Small intestine (tissue), 7 donors: Measurements from ENCODE around the gene TRAPPC8. TPM values are rescaled to one million over a fixed set of nuclear protein-coding genes. Genes with fewer than 3 reads are reported as not detected.
"Not testable (repeated sequence)": the region's sequence is repeated elsewhere in the genome, so short reads cannot be mapped to it uniquely, and the experiment has no call there.

Source experiments
- DNase-seq, 2 donors: peaks; one replicate each; pipeline versions ENCODE4 v3.0.0 to v3.0.0-alpha.2; 2013
- FAIRE-seq: peaks from 2 replicates; lab custom pipeline; 2012; peaks lifted over from hg19 to GRCh38; lab: Jason Lieb, UNC
- H3K27ac ChIP-seq, 3 donors: one replicate each; pipeline ENCODE4 v1.5.1; 2013; ENCODE audit warnings: low read length in 2 of 3, mild to moderate bottlenecking in 2 of 3, control low read depth in 1 of 3, inconsistent platforms in 1 of 3, low read depth in 1 of 3, moderate library complexity in 1 of 3
- H3K27me3 ChIP-seq, 3 donors: one replicate each; pipeline ENCODE4 v1.6.1; 2013; ENCODE audit warnings: low read length in 3 of 3, inconsistent platforms in 1 of 3; ENCODE audit not compliant: control insufficient read depth in 3 of 3, insufficient read depth in 3 of 3
- H3K36me3 ChIP-seq, 3 donors: one replicate each; pipeline ENCODE4 v1.6.1; 2013; ENCODE audit warnings: low read length in 3 of 3, inconsistent platforms in 1 of 3, low read depth in 1 of 3, mild to moderate bottlenecking in 1 of 3, moderate library complexity in 1 of 3; ENCODE audit not compliant: control insufficient read depth in 3 of 3, insufficient read depth in 2 of 3
- H3K4me1 ChIP-seq, 3 donors: one replicate each; pipeline ENCODE4 v1.6.1; 2013; ENCODE audit warnings: low read length in 2 of 3, inconsistent platforms in 1 of 3, low read depth in 1 of 3, mild to moderate bottlenecking in 1 of 3, moderate library complexity in 1 of 3; ENCODE audit not compliant: control insufficient read depth in 3 of 3, insufficient read depth in 2 of 3
- H3K4me3 ChIP-seq, 3 donors: one replicate each; pipeline ENCODE4 v1.5.1; 2013; ENCODE audit warnings: low read length in 3 of 3, control low read depth in 1 of 3, inconsistent platforms in 1 of 3, low read depth in 1 of 3, mild to moderate bottlenecking in 1 of 3, moderate library complexity in 1 of 3
- H3K9me3 ChIP-seq, 2 donors: one replicate each; pipeline ENCODE4 v1.6.1; 2013; ENCODE audit warnings: low read depth in 1 of 2, low read length in 1 of 2; ENCODE audit not compliant: control insufficient read depth in 2 of 2, insufficient read depth in 1 of 2
- WGBS, 3 donors: extraction: QIAGEN DNeasy Blood & Tissue Kit; methylation state at CpG; one replicate each; pipeline ENCODE4 v1.1.7; 2013; 5-methylcytosine and 5-hydroxymethylcytosine counted together
- polyA plus RNA-seq, 4 donors: library from polyadenylated mRNA; stranded (reverse) in 3 of 4; unstranded in 1 of 4; fragments of 200-250 nt in 3 of 4; fragments of 120-200 nt in 1 of 4; gene quantifications; one replicate each; pipeline versions ENCODE4 v1.2.1 to v1.2.3, GENCODE V29; 2013
- donor health status: healthy with polysubstance abuse.
- donor health status: control.
- donor health status: control.
- donor health status: Bipolar disorder and iron deficiency.
- donor health status: healthy.

Gene TRAPPC8
- polyA plus RNA-seq, 4 donors: 18.1 to 40.7 (median 32.6) TPM

DNA sequence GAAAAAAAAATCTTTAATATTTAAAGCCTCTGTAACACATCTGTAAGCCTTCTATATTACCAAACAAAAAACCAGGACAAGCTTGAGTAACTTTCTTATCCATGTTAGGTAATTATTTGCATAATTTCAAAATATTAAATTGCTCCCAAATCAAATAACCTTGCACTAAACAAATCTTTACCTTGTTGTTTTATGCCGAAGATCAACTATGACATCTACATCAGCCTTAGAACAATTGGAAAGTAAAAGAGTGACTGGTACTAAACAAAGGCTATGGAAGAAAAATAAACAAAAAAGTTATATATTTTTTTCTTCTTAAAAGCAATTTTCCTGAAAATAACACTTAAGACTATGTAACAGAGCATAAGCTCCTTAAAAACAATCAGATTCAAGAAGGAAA, 111.0 kb downstream of the TRAPPC8 start:
- Histone ChIP-seq H3K9me3 (no peaks in the 10 kb centered on the region), H3K4me1 (no peaks in the 10 kb centered on the region), H3K4me3 (no peak overlapping the region), H3K36me3 (peaks cover 9 to 18% (median 17%) of the 10 kb centered on the region in 3 donors), H3K27ac (no peak overlapping the region), H3K27me3 (no peaks in the 10 kb centered on the region)
- whole genome bisulfite sequencing, 3 donors: 85 to 93% (median 92%) methylated on average over 1 of the region's 1 CpG
- DNase-seq: no peak
- no peak for FAIRE-seq

DNA sequence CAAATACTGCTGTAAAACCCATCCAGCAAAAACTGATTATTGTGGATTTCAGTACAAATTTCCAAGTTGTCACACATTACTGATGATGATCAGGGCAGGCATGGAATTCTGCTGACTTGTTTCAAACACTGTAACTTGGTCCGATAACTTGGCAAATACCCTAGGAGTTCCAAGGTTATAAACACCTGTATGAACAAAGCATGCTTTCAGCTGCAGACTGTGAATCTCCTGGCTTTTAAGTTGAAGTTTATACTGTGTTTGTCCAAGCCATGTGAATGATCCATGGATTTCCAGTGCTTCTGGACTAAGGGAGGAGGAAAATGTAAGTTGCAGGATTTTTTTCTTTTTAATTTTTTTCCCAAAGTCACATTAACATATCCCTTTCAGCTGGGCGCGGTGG, 112.2 kb downstream of the TRAPPC8 start:
- Histone ChIP-seq H3K27ac (no peak overlapping the region), H3K36me3 (peaks cover 6 to 17% (median 13%) of the 10 kb centered on the region in 3 donors), H3K27me3 (no peaks in the 10 kb centered on the region), H3K9me3 (no peaks in the 10 kb centered on the region), H3K4me1 (no peaks in the 10 kb centered on the region), H3K4me3 (no peak overlapping the region)
- 69 to 87% (median 72%) methylated on average over 3 of the region's 3 CpGs for WGBS, 3 donors
- FAIRE-seq: no peak
- DNase-seq: no peak

DNA sequence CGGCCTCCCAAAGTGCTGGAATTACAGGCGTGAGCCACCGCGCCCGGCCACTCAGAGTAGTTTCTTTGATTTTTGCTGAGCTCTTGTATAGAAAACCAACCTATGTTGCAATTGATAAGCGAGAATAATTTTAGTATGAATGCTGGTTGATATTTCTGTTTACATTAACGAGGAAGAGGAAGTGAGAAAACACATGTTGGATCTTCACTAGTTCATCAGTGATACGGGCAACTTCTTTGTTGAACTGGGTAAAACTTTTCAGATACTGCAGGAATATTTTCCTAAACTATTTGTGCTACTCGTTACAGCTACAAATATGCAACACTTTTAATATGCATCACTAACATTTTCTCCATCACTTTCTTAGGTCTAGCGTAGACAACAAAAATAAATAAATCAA, 114.3 kb downstream of the TRAPPC8 start:
- peaks cover 0 to 13% (median 7%) of the 10 kb centered on the region in 3 donors for H3K36me3 ChIP-seq
- WGBS, 3 donors: 95 to 98% (median 96%) methylated on average over 10 of the region's 10 CpGs
- no peak overlapping the region for H3K4me3 ChIP-seq
- FAIRE-seq (no peak), DNase-seq (no peak)
- no peak overlapping the region for H3K27ac ChIP-seq
- no peaks in the 10 kb centered on the region for H3K4me1 ChIP-seq
- no peaks in the 10 kb centered on the region for H3K9me3 ChIP-seq
- no peaks in the 10 kb centered on the region for H3K27me3 ChIP-seq

DNA sequence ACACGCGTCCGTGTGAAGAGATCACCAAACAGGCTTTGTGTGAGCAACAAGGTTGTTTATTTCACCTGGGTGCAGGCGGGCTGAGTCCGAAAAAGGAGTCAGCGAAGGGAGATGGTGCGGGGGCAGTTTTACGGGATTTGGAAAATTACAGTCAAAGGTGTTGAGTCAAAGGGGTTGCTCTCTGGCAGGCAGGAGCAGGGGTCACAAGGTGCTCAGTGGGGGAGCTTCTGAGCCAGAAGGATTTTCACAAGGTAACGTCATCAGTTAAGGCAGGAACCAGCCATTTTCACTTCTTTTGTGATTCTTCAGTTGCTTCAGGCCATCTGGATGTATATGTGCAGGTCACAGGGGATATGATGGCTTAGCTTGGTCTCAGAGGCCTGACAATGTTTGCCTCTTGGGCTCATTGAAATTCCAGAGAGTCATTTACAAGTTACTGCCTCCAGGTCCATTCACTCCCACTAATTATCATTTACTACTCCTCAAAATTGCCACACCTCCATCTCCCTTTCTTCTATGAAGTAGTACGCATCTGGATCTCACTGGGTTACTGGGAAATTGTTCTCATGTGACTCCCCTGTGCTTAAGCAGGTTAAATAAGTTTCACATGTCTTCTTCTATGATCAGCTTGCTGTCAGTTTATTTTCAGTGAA, 116.1 kb downstream of the TRAPPC8 start:
- not testable (repeated sequence) for FAIRE-seq, H3K4me1 ChIP-seq

DNA sequence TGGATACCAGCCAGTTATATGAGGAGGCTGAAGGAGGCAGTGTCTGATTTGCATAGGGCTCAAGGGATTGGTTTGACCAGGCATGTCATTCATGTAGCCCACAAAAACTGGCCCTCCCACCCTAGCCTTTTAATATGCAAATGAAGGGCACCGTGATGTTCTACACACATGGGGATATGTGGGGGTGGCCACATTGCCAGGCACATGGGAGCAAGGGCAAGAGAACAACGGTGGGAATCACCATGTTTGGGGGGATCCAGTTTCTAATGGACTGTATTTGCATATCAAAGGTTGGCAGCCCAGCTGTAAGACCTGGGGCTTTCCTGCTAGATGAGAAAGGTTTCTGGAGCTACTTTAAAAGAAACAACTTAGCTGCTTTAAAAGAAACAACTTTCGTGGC, 117.2 kb downstream of the TRAPPC8 start:
- Histone ChIP-seq H3K27me3 (no peaks in the 10 kb centered on the region), H3K36me3 (peaks cover 0 to 10% (median 4%) of the 10 kb centered on the region in 3 donors), H3K4me3 (no peak overlapping the region), H3K9me3 (no peaks in the 10 kb centered on the region), H3K4me1 (peaks cover 0 to 7% (median 3%) of the 10 kb centered on the region in 3 donors), H3K27ac (no peak overlapping the region)
- 55 to 62% (median 57%) methylated on average over 3 of the region's 3 CpGs for WGBS, 3 donors
- no peak for DNase-seq
- no peak for FAIRE-seq

More for the DNA sequence above, 116.1 kb downstream of the TRAPPC8 start:
- H3K4me3 ChIP-seq, H3K27ac ChIP-seq, H3K9me3 ChIP-seq, H3K27me3 ChIP-seq: not testable (repeated sequence)
- peak in 1 of 2 donors; percentile 19 for DNase-seq
- WGBS, 3 donors: 93 to 96% (median 95%) methylated on average over 10 of the region's 10 CpGs
- peaks cover 0 to 11% (median 7%) of the 10 kb centered on the region in 3 donors for H3K36me3 ChIP-seq

DNA sequence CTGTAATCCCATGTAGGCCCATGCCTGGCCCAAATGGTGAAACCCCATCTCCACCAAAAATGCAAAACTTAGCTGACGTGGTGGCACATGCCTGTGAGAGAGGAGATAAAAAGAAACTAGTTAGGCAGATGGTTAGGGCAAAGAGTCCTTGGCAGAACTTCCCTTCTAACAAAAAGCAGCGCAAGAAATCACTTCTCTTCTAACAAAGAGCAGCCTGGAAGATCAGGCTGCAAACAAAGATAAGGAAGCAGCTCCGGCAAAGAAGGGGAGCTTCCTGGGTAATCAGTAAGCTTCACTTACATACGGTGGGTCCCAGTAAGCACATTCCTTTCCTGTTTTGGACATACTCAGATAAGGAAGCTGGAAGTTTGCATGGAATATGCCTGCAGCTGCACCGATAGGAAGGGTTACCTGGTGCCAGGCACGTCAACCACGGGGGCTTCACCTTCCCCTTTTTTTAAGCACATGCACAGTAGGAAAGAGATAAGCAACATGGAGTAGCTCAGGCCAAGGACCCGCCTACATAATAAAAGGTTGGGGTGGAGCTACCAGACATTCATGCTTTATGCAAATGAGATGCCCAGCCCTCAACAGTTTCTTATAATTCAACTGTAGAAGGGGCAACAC, 121.3 kb downstream of the TRAPPC8 start:
- Histone ChIP-seq H3K4me1 (peaks cover 0 to 7% (median 3%) of the 10 kb centered on the region in 3 donors), H3K4me3 (no peak overlapping the region), H3K27me3 (no peaks in the 10 kb centered on the region), H3K36me3 (no peaks in the 10 kb centered on the region), H3K27ac (no peak overlapping the region), H3K9me3 (no peaks in the 10 kb centered on the region)
- WGBS, 3 donors: 19 to 34% (median 22%) methylated on average over 8 of the region's 8 CpGs
- FAIRE-seq: no peak
- peak; percentile 13 to 41 for DNase-seq

DNA sequence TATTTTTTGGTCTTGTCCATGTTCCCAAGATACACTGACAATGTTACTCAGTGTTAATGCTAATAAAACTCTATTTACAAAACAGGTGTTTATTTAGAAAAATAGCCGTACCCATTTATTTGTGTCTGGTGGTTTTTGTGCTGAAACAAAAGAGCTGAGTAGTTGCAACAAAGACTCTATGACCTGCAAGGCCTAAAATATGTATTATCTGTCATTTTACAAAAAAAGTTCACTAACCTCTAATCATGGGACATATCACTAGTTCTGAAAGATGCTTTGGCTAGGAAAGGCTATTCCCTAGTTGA, 123.1 kb downstream of the TRAPPC8 start:
- Histone ChIP-seq H3K36me3 (no peaks in the 10 kb centered on the region), H3K4me1 (peaks cover 0 to 7% (median 3%) of the 10 kb centered on the region in 3 donors), H3K27me3 (no peaks in the 10 kb centered on the region), H3K4me3 (no peak overlapping the region), H3K27ac (no peak overlapping the region), H3K9me3 (no peaks in the 10 kb centered on the region)
- DNase-seq (no peak), FAIRE-seq (no peak)
- WGBS, 3 donors: 86 to 96% (median 93%) methylated on average over 1 of the region's 1 CpG

DNA sequence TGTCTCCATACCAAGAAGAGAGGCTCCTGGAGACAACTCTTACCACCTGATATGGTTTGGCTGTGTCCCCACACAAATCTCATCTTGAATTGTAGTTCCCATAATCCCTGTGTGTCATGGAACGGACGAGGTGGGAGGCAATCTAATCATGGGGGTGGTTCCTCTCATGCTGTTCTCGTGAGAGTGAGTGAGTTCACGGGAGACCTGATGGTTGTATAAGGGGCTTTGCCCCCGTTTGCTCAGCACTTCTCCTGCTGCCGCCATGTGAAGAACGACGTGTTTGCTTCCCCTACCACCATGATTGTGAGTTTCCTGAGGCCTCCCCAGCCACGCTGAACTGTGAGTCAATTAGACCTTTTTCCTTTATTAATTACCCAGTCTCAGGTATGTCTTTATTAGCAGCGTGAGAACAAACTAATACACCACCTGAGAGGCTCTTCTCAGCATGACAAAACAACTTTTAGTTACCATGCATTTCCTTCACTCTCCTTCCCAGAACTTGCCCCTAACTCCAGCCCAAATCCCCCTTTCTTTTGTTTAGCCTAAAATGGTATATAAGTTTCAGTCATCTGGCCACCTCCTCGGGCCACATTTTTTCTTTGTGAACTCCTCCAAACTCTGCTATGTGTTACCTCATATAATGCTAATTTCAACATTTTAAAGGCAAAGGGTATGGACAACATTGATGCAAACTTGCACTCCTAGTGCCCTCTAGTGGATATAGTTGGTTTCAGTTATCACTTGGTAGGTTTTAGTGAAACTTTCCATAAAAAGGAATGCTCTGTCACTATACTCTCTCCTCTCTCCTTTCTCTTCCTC, 123.6 kb downstream of the TRAPPC8 start:
- Histone ChIP-seq H3K27me3 (no peaks in the 10 kb centered on the region), H3K4me3 (no peak overlapping the region), H3K36me3 (no peaks in the 10 kb centered on the region), H3K9me3 (no peaks in the 10 kb centered on the region), H3K27ac (no peak overlapping the region), H3K4me1 (peaks cover 0 to 7% (median 3%) of the 10 kb centered on the region in 3 donors)
- DNase-seq (peak; percentile 63 to 72), FAIRE-seq (no peak)
- 63 to 72% (median 68%) methylated on average over 11 of the region's 11 CpGs for WGBS, 3 donors
